Measurements from ENCODE around the gene ATP6V0C. TPM values are rescaled to one million over a fixed set of nuclear protein-coding genes. Genes with fewer than 3 reads are reported as not detected.
"Not testable (repeated sequence)": the region's sequence is repeated elsewhere in the genome, so short reads cannot be mapped to it uniquely, and the experiment has no call there.

The ATP6V0C gene
- polyA plus RNA-seq, 3 donors, result 176 to 310 (median 187) TPM

DNA sequence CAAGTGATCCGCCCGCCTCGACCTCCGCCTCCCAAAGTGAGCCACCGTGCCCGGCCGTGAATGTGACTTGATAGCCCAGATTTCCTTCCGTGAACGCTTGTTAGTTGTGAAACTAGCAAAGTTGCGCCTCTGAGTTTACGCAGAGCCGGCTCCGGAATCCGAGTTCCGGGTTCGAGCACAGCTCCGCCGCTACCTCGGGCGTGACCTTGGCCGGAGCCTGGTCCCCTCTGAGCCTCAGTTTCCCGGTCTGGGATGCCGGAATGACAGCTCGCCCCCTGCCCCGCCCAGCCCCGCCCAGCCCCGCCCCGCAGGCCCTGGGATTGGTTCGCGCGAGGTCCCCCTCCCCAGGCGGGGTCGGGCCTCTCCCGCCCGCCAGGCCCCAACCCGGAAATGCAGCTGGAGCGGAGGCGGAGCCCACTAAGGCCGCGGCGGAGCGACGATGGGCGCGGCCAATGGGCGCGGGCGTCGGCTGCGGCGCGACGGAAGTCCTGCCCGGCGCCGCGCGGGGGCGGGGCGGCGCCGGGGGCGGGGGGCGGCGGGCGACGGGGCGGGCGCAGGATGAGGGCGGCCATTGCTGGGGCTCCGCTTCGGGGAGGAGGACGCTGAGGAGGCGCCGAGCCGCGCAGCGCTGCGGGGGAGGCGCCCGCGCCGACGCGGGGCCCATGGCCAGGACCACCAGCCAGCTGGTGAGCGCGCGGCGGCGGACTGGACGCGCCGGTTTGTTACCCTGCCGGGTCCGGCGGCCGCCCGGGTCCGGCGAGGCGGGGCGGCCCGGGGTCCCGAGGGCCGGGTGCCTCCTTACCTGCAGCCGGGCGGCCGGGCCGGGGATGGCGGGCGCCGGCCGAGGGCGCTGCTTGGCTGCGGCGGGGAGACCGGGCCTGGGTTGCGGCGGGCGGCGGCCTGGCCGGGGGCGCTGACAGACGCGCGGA lies 24.0 kb downstream of the ATP6V0C start, which contains the start of gene PDPK1:
Gene PDPK1, plus strand, starts transcription at position 571 of the 929 bp plus-strand sequence. Its CDS starts 92 bp downstream, at position 663.
- Histone ChIP-seq H3K9ac (ENCODE audit: insufficient read depth, low read length, poor library complexity, severe bottlenecking) (peak within 1 kb of the TSS; percentile 64), H3K27me3 (ENCODE audit: control insufficient read depth in 2 of 2, insufficient read depth in 2 of 2, low read length in 2 of 2) (no peaks in the 10 kb centered on the region), H2AFZ (ENCODE audit: insufficient read depth, low read depth, low read length, poor library complexity, severe bottlenecking) (no peak within 1 kb of the TSS), H3K4me1 (ENCODE audit: control insufficient read depth in 1 of 2, insufficient read depth in 2 of 2, low read length in 2 of 2) (peaks cover 72 to 75% of the 10 kb centered on the region in 2 donors), H3K79me2 (ENCODE audit: insufficient read depth, low read length) (peaks cover 40% of the 10 kb centered on the region), H4K20me1 (ENCODE audit: insufficient read depth, low read length) (peaks cover 40% of the 10 kb centered on the region), H3K4me3 (replicated peaks in 1 of 3; ENCODE audit: low read depth in 2 of 3, low read length in 3 of 3) (peak within 1 kb of the TSS; percentile 53 to 73 (median 69)), H3K4me2 (replicated peaks; ENCODE audit: extremely low read depth, low read length, poor library complexity, severe bottlenecking) (peak within 1 kb of the TSS; percentile 63), H3K36me3 (replicated peaks in 1 of 2; ENCODE audit: control insufficient read depth in 1 of 2, insufficient read depth in 2 of 2, low read length in 2 of 2) (no peaks in the 10 kb centered on the region), H3K27ac (ENCODE audit: low read depth in 1 of 2, low read length in 2 of 2) (peak within 1 kb of the TSS; percentile 88 to 96), H3K9me3 (replicated peaks in 1 of 2; ENCODE audit: control insufficient read depth in 1 of 2, insufficient read depth in 1 of 2, low read length in 2 of 2) (no peaks in the 10 kb centered on the region)
- Mint-ChIP-seq H3K4me1 (peaks cover 69% of the 10 kb centered on the region), H3K36me3 (peaks cover 13 to 29% of the 10 kb centered on the region in 2 donors), H3K9me3 (no peaks in the 10 kb centered on the region), H3K27me3 (ENCODE audit: low read depth in 3 of 3) (peaks cover 0 to 4% (median 3%) of the 10 kb centered on the region in 3 donors), H3K27ac (peak within 1 kb of the TSS; percentile 90 to 98 (median 98)), H3K4me3 (peak within 1 kb of the TSS; percentile 81 to 92)
- WGBS (ENCODE audit: insufficient coverage), result under 1% methylated on average over 113 of the region's 126 CpGs
- intact Hi-C loops (cut with micrococcal nuclease), result loop anchor here in 1 of 2 donors (1.0 kb wide), 1 partner anchor 21 kb away; no protein-coding TSS in a partner anchor
- no peak for TF ChIP-seq CTCF (IDR thresholded peaks at IDR 0.05)
- peak; percentile 92 to 94 (median 93) for DNase-seq

GRCh38 chr16:2539192-2539844 lies 25.6 kb downstream of the ATP6V0C start:
- Mint-ChIP-seq H3K4me3 (peak overlapping the region; percentile 74 to 75), H3K27ac (peak overlapping the region; percentile 78 to 95 (median 87)), H3K4me1 (peaks cover 60% of the 10 kb centered on the region), H3K36me3 (peaks cover 15 to 31% of the 10 kb centered on the region in 2 donors)
- Histone ChIP-seq H3K79me2 (ENCODE audit: insufficient read depth, low read length) (peaks cover 50% of the 10 kb centered on the region), H4K20me1 (ENCODE audit: insufficient read depth, low read length) (peaks cover 51% of the 10 kb centered on the region), H3K4me1 (ENCODE audit: control insufficient read depth in 1 of 2, insufficient read depth in 2 of 2, low read length in 2 of 2) (peaks cover 59 to 63% of the 10 kb centered on the region in 2 donors), H3K4me3 (replicated peaks in 1 of 3; ENCODE audit: low read depth in 2 of 3, low read length in 3 of 3) (peak overlapping the region in 1 of 3 experiments; percentile 72), H3K27ac (ENCODE audit: low read depth in 1 of 2, low read length in 2 of 2) (peak overlapping the region; percentile 15 to 79), H3K4me2 (replicated peaks; ENCODE audit: extremely low read depth, low read length, poor library complexity, severe bottlenecking) (peak overlapping the region; percentile 63)
- H3K27me3 ChIP-seq (ENCODE audit: control insufficient read depth in 2 of 2, insufficient read depth in 2 of 2, low read length in 2 of 2); H2AFZ ChIP-seq (ENCODE audit: insufficient read depth, low read depth, low read length, poor library complexity, severe bottlenecking); H3K9ac ChIP-seq (ENCODE audit: insufficient read depth, low read length, poor library complexity, severe bottlenecking); DNase-seq; H3K9me3 ChIP-seq (replicated peaks in 1 of 2; ENCODE audit: control insufficient read depth in 1 of 2, insufficient read depth in 1 of 2, low read length in 2 of 2); H3K9me3 Mint-ChIP-seq; H3K27me3 Mint-ChIP-seq (ENCODE audit: low read depth in 3 of 3); intact Hi-C loops (cut with micrococcal nuclease); H3K36me3 ChIP-seq (replicated peaks in 1 of 2; ENCODE audit: control insufficient read depth in 1 of 2, insufficient read depth in 2 of 2, low read length in 2 of 2): not testable (repeated sequence)
- 84% methylated on average over 20 of the region's 24 CpGs for WGBS (ENCODE audit: insufficient coverage)

Measured in CD14-positive monocyte (primary cell).